ENCODE measurements around the gene PHC3. TPM values are rescaled to one million over a fixed set of nuclear protein-coding genes. Genes with fewer than 3 reads are reported as not detected.

PHC3 gene
- total RNA-seq, 2 donors from 2014 or later: 34.5 to 100 TPM

DNA sequence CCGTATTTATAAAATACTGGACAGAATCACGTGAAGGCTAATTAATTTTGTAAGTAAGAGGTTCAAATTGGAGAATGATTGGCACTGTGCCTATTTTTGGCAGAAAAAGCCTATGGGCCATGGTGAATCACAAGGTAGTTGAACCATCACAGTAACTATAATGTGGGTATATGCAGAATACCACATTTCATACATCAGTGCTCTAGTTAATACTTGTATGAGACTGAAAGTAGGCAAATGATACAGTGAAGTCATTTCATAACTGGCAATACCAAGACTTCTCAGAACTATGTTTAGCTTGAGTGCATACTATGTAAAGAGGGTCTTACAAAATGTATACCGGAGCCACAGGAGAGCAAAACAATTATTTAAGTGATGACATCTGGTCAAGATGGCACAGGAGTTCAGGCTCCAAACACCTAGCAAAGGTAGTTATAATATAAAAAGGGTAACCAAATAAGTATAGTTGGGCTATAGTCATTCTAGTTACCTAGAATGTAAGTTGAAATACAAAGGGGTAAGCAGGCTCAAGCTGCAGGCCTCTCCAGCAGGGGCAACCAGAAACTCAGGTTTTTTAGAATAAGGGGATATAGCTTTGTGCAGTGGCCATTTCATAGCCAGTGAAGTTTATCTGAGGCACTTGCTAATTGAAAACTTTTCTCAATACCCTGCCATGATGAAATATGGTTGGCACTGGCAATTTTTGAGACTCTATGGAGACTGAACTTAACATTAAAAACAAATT, 124.7 kb downstream of the PHC3 start:
- Histone ChIP-seq H3K27ac (peak overlapping the region in 1 of 2 donors; percentile 44), H3K4me1 (replicated peaks) (peaks cover 3% of the 10 kb centered on the region), H3K27me3 (replicated peaks; ENCODE audit: insufficient read depth) (no peaks in the 10 kb centered on the region), H3K9me3 (no peaks in the 10 kb centered on the region), H3K36me3 (no peaks in the 10 kb centered on the region), H3K4me3 (no peak overlapping the region)
- intact Hi-C loops (cut with DNase I): no loop called here
- TF ChIP-seq POLR2AphosphoS5 (IDR thresholded peaks at IDR 0.05): no peak
- no peak for DNase-seq (ENCODE audit: low spot score)
- WGBS: 87% methylated on average over 3 of the region's 3 CpGs

- H3K36me3 ChIP-seq: no peaks in the 10 kb centered on the region
- peaks cover 3% of the 10 kb centered on the region for H3K4me1 ChIP-seq (replicated peaks)
- no peak for DNase-seq (ENCODE audit: low spot score)
- 86% methylated on average over 5 of the region's 5 CpGs for WGBS
- intact Hi-C loops (cut with DNase I): no loop called here
- no peaks in the 10 kb centered on the region for H3K9me3 ChIP-seq
- no peaks in the 10 kb centered on the region for H3K27me3 ChIP-seq (replicated peaks; ENCODE audit: insufficient read depth)
- peak overlapping the region in 1 of 2 donors; percentile 38 for H3K27ac ChIP-seq
- H3K4me3 ChIP-seq: no peak overlapping the region
- no peak for TF ChIP-seq POLR2AphosphoS5 (IDR thresholded peaks at IDR 0.05)
- TF ChIP-seq POLR2A (IDR thresholded peaks at IDR 0.05): no peak
- no peak for TF ChIP-seq CTCF (IDR thresholded peaks at IDR 0.05)
Observed at GRCh38 chr3:170055209-170055608, 126.3 kb downstream of the PHC3 start.

- Histone ChIP-seq H3K27ac (peak overlapping the region in 1 of 2 donors; percentile 38), H3K27me3 (replicated peaks; ENCODE audit: insufficient read depth) (no peaks in the 10 kb centered on the region), H3K9me3 (no peaks in the 10 kb centered on the region), H3K36me3 (no peaks in the 10 kb centered on the region), H3K4me1 (replicated peaks) (peaks cover 3% of the 10 kb centered on the region), H3K4me3 (no peak overlapping the region)
- intact Hi-C loops (cut with DNase I): no loop called here
- 83% methylated on average over 1 of the region's 1 CpG for WGBS
- TF ChIP-seq POLR2A (IDR thresholded peaks at IDR 0.05) (no peak), CTCF (IDR thresholded peaks at IDR 0.05) (peak in 1 of 4 experiments; percentile 11), POLR2AphosphoS5 (IDR thresholded peaks at IDR 0.05) (no peak)
- DNase-seq (ENCODE audit: low spot score): no peak
Observed at GRCh38 chr3:170054204-170054603, 127.3 kb downstream of the PHC3 start.

GRCh38 chr3:170052398-170052797, 129.1 kb downstream of the PHC3 start:
- intact Hi-C loops (cut with DNase I): no loop called here

GRCh38 chr3:170050753-170051152, 130.8 kb downstream of the PHC3 start:
- H3K27ac ChIP-seq: peak overlapping the region in 1 of 2 donors; percentile 86
- TF ChIP-seq CTCF (IDR thresholded peaks at IDR 0.05): no peak
- TF ChIP-seq POLR2AphosphoS5 (IDR thresholded peaks at IDR 0.05): no peak
- TF ChIP-seq POLR2A (IDR thresholded peaks at IDR 0.05): no peak
- H3K4me3 ChIP-seq: no peak overlapping the region
- DNase-seq (ENCODE audit: low spot score): no peak
- H3K27me3 ChIP-seq (replicated peaks; ENCODE audit: insufficient read depth): no peaks in the 10 kb centered on the region
- WGBS: 76% methylated on average over 4 of the region's 4 CpGs
- peaks cover 5% of the 10 kb centered on the region for H3K4me1 ChIP-seq (replicated peaks)
- no peaks in the 10 kb centered on the region for H3K9me3 ChIP-seq
- H3K36me3 ChIP-seq: no peaks in the 10 kb centered on the region
- intact Hi-C loops (cut with DNase I): no loop called here

More at GRCh38 chr3:170052398-170052797, 129.1 kb downstream of the PHC3 start:
- TF ChIP-seq POLR2AphosphoS5 (IDR thresholded peaks at IDR 0.05): no peak
- TF ChIP-seq POLR2A (IDR thresholded peaks at IDR 0.05): no peak
- TF ChIP-seq CTCF (IDR thresholded peaks at IDR 0.05): no peak
- Histone ChIP-seq H3K27me3 (replicated peaks; ENCODE audit: insufficient read depth) (no peaks in the 10 kb centered on the region), H3K9me3 (no peaks in the 10 kb centered on the region), H3K4me1 (replicated peaks) (no peaks in the 10 kb centered on the region), H3K27ac (no peak overlapping the region), H3K36me3 (no peaks in the 10 kb centered on the region), H3K4me3 (no peak overlapping the region)
- DNase-seq (ENCODE audit: low spot score): no peak
